GM21825 (cell line): ENCODE data around the gene IL6ST.

Experiments used
- ATAC-seq: cut with Tn5 transposase; IDR thresholded peaks from one replicate; pipeline ENCODE4 v1.9.1; 2021; ENCODE audit warnings: mild to moderate bottlenecking, moderate library complexity; ENCODE audit not compliant: unreplicated experiment

The IL6ST gene

GRCh38 chr5:55923177-55923771 is 71.5 kb downstream of the IL6ST start:
- no peak for ATAC-seq

- no peak for ATAC-seq
Measured at GRCh38 chr5:55921617-55922016, 73.1 kb downstream of the IL6ST start.

- no peak for ATAC-seq
Measured at GRCh38 chr5:55920784-55921183, 74.0 kb downstream of the IL6ST start.

- ATAC-seq = no peak
Measured at GRCh38 chr5:55919625-55920024, 75.1 kb downstream of the IL6ST start.

- no peak for ATAC-seq
Measured at GRCh38 chr5:55918087-55919035, 76.4 kb downstream of the IL6ST start.

GRCh38 chr5:55917402-55918086 is 77.2 kb downstream of the IL6ST start:
- ATAC-seq = no peak

- ATAC-seq = no peak
Measured at GRCh38 chr5:55916986-55917385, 77.8 kb downstream of the IL6ST start.

GRCh38 chr5:55915783-55916182 is 79.0 kb downstream of the IL6ST start:
- ATAC-seq = no peak

GRCh38 chr5:55914971-55915370 is 79.8 kb downstream of the IL6ST start:
- no peak for ATAC-seq

GRCh38 chr5:55913466-55914413 is 81.0 kb downstream of the IL6ST start:
- ATAC-seq = peak; percentile 89

GRCh38 chr5:55911784-55912653 is 82.7 kb downstream of the IL6ST start:
- no peak for ATAC-seq

GRCh38 chr5:55908804-55909203 is 86.0 kb downstream of the IL6ST start:
- no peak for ATAC-seq

- ATAC-seq = no peak
Measured at GRCh38 chr5:55907927-55908326, 86.8 kb downstream of the IL6ST start.

GRCh38 chr5:55905251-55905650 is 89.5 kb downstream of the IL6ST start:
- no peak for ATAC-seq

GRCh38 chr5:55904152-55904551 is 90.6 kb downstream of the IL6ST start:
- no peak for ATAC-seq

GRCh38 chr5:55903121-55903701 is 91.6 kb downstream of the IL6ST start:
- peak; percentile 88 for ATAC-seq

GRCh38 chr5:55902696-55903095 is 92.1 kb downstream of the IL6ST start:
- ATAC-seq = no peak

- no peak for ATAC-seq
Measured at GRCh38 chr5:55900776-55901175, 94.0 kb downstream of the IL6ST start.

- no peak for ATAC-seq
Measured at GRCh38 chr5:55900068-55900467, 94.7 kb downstream of the IL6ST start.
